Measurements from ENCODE around the gene ADGRV1.

Gene ADGRV1

GRCh38 chr5:91180506-91180905 is 621.9 kb downstream of the ADGRV1 start:
- no peak for DNase-seq

- no peak for DNase-seq
Measured at GRCh38 chr5:91182763-91183162, 624.2 kb downstream of the ADGRV1 start.

- no peak for DNase-seq
Measured at GRCh38 chr5:91183743-91184142, 625.1 kb downstream of the ADGRV1 start.

- no peak for DNase-seq
Measured at GRCh38 chr5:91186101-91186500, 627.5 kb downstream of the ADGRV1 start.

GRCh38 chr5:91187032-91187431 is 628.4 kb downstream of the ADGRV1 start:
- no peak for DNase-seq

- DNase-seq = no peak
Measured at GRCh38 chr5:91188755-91189154, 630.2 kb downstream of the ADGRV1 start.

- no peak for DNase-seq
Measured at GRCh38 chr5:91189480-91190313, 631.1 kb downstream of the ADGRV1 start.

- DNase-seq = no peak
Measured at GRCh38 chr5:91190314-91190690, 631.7 kb downstream of the ADGRV1 start.

- DNase-seq = no peak
Measured at GRCh38 chr5:91194824-91195381, 636.3 kb downstream of the ADGRV1 start.

- DNase-seq = no peak
Measured at GRCh38 chr5:91200692-91201091, 642.1 kb downstream of the ADGRV1 start.

- DNase-seq = no peak
Measured at GRCh38 chr5:91206103-91206502, 647.5 kb downstream of the ADGRV1 start.

- no peak for DNase-seq
Measured at GRCh38 chr5:91206734-91207133, 648.1 kb downstream of the ADGRV1 start.

GRCh38 chr5:91207248-91207647 is 648.7 kb downstream of the ADGRV1 start:
- DNase-seq = no peak

- no peak for DNase-seq
Measured at GRCh38 chr5:91211997-91212713, 653.6 kb downstream of the ADGRV1 start.

GRCh38 chr5:91212714-91213092 is 654.1 kb downstream of the ADGRV1 start:
- no peak for DNase-seq
